Glutamatergic neuron (in vitro differentiated cells): ENCODE data around the gene PRKCE. TPM values are rescaled to one million over a fixed set of nuclear protein-coding genes. Genes with fewer than 3 reads are reported as not detected.

Experiments
- DNase-seq: peaks from one replicate; pipeline ENCODE4 v3.0.0; 2022
- H3K27ac Mint-ChIP-seq: one replicate; pipeline ENCODE4 v1.8.0; 2020; ENCODE audit warnings: mild to moderate bottlenecking, mixed read lengths, inconsistent platforms; ENCODE audit not compliant: unreplicated experiment
- H3K27me3 Mint-ChIP-seq: one replicate; pipeline ENCODE4 v1.8.0; 2020; ENCODE audit warnings: mild to moderate bottlenecking, moderate library complexity, mixed read lengths, inconsistent platforms; ENCODE audit not compliant: unreplicated experiment
- H3K36me3 Mint-ChIP-seq: one replicate; pipeline ENCODE4 v1.8.0; 2020; ENCODE audit warnings: mild to moderate bottlenecking, mixed read lengths, inconsistent platforms; ENCODE audit not compliant: unreplicated experiment
- H3K4me1 Mint-ChIP-seq: one replicate; pipeline ENCODE4 v1.8.0; 2020; ENCODE audit warnings: mild to moderate bottlenecking, low read depth, mixed read lengths, inconsistent platforms; ENCODE audit not compliant: unreplicated experiment
- H3K4me3 Mint-ChIP-seq: one replicate; pipeline ENCODE4 v1.8.0; 2020; ENCODE audit warnings: mild to moderate bottlenecking, mixed read lengths, inconsistent platforms; ENCODE audit not compliant: unreplicated experiment
- H3K9me3 Mint-ChIP-seq: one replicate; pipeline ENCODE4 v1.8.0; 2020; ENCODE audit warnings: mild to moderate bottlenecking, moderate library complexity, mixed read lengths, inconsistent platforms; ENCODE audit not compliant: unreplicated experiment
- CTCF ChIP-seq: fragments of 200-600 bp; sonication (generic); IDR thresholded peaks from one replicate; pipeline ENCODE4 v1.5.0; 2021; ENCODE audit not compliant: partially characterized antibody, unreplicated experiment
- total RNA-seq: library from RNA; stranded (reverse); fragmentation: NEBNext Ultra II Directional; extraction: Animal tissue kit (Norgen Biotek cat#: 25700); gene quantifications from one replicate; pipeline ENCODE4 v1.2.1, GENCODE V29; 2021; ENCODE audit not compliant: unreplicated experiment

The PRKCE gene
- total RNA-seq, 1 donor from 2014 or later, result 74.8 TPM

GRCh38 chr2:46170611-46171350 is 519.3 kb downstream of the PRKCE start:
- no peak for TF ChIP-seq CTCF
- no peaks in the 10 kb centered on the region for H3K9me3 Mint-ChIP-seq
- DNase-seq, result no peak
- no peak overlapping the region for H3K27ac Mint-ChIP-seq
- H3K4me1 Mint-ChIP-seq, result no peaks in the 10 kb centered on the region
- H3K36me3 Mint-ChIP-seq, result no peaks in the 10 kb centered on the region
- H3K27me3 Mint-ChIP-seq, result peaks cover 2% of the 10 kb centered on the region
- no peak overlapping the region for H3K4me3 Mint-ChIP-seq

GRCh38 chr2:46171411-46171953 is 520.0 kb downstream of the PRKCE start:
- no peaks in the 10 kb centered on the region for H3K4me1 Mint-ChIP-seq
- H3K27ac Mint-ChIP-seq, result no peak overlapping the region

DNA sequence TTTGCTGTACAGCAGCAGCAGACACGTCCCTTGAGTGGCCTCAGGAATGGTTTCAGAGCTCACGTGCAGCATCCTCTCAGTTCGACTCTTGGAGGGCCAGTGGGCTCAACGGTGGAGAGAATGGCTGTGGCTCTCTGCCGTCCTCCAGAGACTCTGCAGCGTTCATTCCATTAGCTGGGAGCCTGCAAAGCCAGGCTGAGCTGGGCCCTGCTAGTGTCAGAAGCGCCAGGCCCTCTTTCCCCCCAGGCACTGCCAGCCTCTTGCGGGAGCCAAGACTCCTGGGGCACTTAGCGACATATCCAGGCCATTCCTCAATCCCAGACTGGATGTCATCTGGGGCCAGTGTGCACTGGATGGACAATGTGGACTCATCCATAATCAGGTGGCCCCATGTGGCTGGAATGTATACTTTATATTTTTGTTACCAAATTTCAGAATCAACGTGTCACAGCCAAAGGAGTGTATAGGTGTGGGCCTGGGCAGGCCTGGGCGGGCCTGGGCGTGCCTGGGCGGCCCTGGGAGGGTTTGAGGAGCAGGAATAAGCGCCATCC is 520.6 kb downstream of the PRKCE start:
- Mint-ChIP-seq H3K36me3 (no peaks in the 10 kb centered on the region), H3K4me3 (no peak overlapping the region), H3K27me3 (peaks cover 2% of the 10 kb centered on the region), H3K4me1 (no peaks in the 10 kb centered on the region), H3K27ac (no peak overlapping the region), H3K9me3 (no peaks in the 10 kb centered on the region)
- no peak for DNase-seq
- no peak for TF ChIP-seq CTCF

More at GRCh38 chr2:46171411-46171953, 520.0 kb downstream of the PRKCE start:
- Mint-ChIP-seq H3K27me3 (peaks cover 2% of the 10 kb centered on the region), H3K36me3 (no peaks in the 10 kb centered on the region), H3K4me3 (no peak overlapping the region), H3K9me3 (no peaks in the 10 kb centered on the region)
- no peak for DNase-seq
- TF ChIP-seq CTCF, result no peak

DNA sequence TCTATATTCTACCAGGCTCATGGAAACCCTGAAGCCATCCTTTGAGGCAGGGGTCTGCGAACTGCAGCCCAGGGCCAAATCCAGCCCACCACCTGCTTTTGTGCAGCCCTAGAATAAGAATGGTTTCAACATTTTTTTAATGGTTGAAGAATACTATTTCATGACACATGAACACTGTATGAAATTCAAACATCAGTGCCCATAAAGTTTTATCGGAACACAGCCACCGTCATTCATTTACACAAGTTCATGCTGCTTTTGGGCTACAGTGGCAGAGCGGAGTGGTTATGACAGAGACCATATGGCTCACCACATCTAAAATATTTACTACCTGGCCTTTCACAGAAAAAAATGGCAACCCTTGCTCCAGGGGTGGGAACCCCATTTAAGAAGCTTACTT is 521.6 kb downstream of the PRKCE start:
- Mint-ChIP-seq H3K9me3 (no peaks in the 10 kb centered on the region), H3K4me1 (no peaks in the 10 kb centered on the region), H3K27me3 (no peaks in the 10 kb centered on the region), H3K27ac (no peak overlapping the region), H3K36me3 (no peaks in the 10 kb centered on the region), H3K4me3 (no peak overlapping the region)
- DNase-seq, result no peak
- TF ChIP-seq CTCF, result no peak
